ENCODE data around the gene ARFGAP3.
"Not testable (repeated sequence)": the region's sequence is repeated elsewhere in the genome, so short reads cannot be mapped to it uniquely, and the experiment has no call there.

ARFGAP3 gene

DNA sequence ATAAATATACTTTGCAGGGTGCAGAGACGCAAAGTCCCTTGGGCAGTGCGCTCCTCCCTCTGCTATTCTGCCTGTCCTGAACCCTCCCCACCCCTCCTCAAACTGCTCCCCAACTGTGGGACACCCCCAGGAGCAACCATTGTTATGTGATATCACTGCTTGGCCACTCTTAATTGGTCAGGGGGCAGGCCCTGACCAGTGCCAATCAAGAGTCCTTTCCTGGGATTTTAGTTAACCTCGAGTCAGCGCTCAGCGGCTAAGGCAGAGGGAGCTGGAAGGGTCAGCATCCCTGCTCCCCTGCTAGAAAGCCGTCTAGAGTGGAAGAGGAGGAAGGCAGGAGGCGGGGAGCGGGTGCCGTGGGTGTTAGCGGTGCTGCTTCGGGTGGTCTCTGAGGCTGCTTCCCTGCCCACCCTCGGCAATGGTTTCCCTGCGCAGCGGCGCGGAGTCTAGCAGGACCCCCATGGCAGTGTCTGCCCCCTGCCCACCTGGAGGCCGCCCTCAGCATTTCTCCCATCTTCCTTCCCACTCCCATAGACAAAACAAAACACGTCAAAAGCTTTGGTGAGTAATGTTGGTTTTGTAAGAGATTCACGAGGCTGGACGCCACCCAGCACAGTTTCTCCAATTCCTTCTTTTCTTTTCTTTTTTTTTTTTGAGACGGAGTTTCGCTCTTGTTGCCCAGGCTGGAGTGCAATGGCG, 98.0 kb downstream of the ARFGAP3 start:
- TF ChIP-seq, protein P1, sequence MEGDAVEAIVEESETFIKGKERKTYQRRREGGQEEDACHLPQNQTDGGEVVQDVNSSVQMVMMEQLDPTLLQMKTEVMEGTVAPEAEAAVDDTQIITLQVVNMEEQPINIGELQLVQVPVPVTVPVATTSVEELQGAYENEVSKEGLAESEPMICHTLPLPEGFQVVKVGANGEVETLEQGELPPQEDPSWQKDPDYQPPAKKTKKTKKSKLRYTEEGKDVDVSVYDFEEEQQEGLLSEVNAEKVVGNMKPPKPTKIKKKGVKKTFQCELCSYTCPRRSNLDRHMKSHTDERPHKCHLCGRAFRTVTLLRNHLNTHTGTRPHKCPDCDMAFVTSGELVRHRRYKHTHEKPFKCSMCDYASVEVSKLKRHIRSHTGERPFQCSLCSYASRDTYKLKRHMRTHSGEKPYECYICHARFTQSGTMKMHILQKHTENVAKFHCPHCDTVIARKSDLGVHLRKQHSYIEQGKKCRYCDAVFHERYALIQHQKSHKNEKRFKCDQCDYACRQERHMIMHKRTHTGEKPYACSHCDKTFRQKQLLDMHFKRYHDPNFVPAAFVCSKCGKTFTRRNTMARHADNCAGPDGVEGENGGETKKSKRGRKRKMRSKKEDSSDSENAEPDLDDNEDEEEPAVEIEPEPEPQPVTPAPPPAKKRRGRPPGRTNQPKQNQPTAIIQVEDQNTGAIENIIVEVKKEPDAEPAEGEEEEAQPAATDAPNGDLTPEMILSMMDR (IDR thresholded peaks at IDR 0.05; ENCODE audit: low read depth, low read length, missing control alignments), result no peak
- in situ Hi-C loops (cut with HindIII; ENCODE audit: low sequenced_read_pairs), result no loop called here
- H3K4me3 ChIP-seq (ENCODE audit: low read depth, low read length), result no peak overlapping the region
- peak; percentile 42 for DNase-seq (ENCODE audit: low read depth)

DNA sequence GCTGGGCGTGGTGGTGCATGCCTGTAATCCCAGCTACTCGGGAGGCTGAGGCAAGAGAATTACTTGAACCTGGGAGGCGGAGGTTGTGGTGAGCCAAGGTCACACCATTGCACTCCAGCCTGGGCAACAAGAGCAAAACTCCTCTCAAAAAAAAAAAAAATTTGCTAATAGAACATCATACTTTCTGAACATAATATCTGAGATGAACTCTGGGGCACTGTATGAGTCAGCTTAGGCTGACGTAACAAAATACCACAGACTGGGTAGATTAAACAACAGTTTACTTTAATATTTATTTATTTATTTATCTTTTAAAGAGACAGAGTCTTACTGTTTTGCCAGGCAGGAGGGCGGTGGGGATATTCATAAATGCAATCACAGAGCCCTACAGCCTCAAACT, 101.5 kb downstream of the ARFGAP3 start:
- peak; percentile 49 for DNase-seq (ENCODE audit: low read depth)
- in situ Hi-C loops (cut with HindIII; ENCODE audit: low sequenced_read_pairs); H3K4me3 ChIP-seq (ENCODE audit: low read depth, low read length): not testable (repeated sequence)

DNA sequence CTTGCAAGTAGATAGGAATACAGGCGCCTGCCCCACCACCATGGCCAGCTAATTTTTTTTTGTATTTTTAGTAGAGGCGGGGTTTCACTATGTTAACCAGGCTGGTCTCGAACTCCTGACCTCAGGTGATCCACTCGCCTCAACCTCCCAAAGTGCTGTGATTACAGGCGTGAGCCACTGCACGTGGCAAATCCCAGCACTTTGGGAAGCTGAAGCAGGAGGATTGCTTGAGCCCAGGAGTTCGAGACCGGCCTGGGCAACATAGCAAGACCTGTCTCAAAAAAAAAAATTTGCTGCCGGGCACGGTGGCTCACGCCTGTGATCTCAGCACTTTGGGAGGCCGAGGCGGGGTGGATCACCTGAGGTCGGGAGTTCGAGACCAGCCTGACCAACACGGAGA, 102.0 kb downstream of the ARFGAP3 start:
- DNase-seq (ENCODE audit: low read depth); in situ Hi-C loops (cut with HindIII; ENCODE audit: low sequenced_read_pairs); H3K4me3 ChIP-seq (ENCODE audit: low read depth, low read length): not testable (repeated sequence)

DNA sequence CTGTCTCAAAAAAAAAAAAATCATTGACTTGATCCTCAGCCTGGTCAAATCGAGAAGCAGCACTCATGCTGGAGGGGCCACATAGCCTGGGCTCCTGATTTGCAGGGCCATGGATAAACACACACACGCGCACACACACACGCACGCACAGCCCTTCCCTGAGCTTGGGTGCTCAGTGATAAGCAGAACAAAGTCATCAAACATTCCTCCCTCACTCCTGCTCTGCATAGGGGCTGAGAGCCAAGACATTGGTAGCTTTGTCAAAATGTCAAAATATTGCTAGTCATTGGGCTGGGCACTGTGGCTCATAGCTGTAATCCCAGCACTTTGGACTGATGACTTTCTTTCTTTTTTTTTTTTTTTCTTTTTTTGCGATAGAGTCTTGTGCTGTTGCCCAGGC, 102.4 kb downstream of the ARFGAP3 start:
- TF ChIP-seq, protein P1 (IDR thresholded peaks at IDR 0.05; ENCODE audit: low read depth, low read length, missing control alignments), result no peak
- no peak overlapping the region for H3K4me3 ChIP-seq (ENCODE audit: low read depth, low read length)
- in situ Hi-C loops (cut with HindIII; ENCODE audit: low sequenced_read_pairs), result no loop called here
- no peak for DNase-seq (ENCODE audit: low read depth)

DNA sequence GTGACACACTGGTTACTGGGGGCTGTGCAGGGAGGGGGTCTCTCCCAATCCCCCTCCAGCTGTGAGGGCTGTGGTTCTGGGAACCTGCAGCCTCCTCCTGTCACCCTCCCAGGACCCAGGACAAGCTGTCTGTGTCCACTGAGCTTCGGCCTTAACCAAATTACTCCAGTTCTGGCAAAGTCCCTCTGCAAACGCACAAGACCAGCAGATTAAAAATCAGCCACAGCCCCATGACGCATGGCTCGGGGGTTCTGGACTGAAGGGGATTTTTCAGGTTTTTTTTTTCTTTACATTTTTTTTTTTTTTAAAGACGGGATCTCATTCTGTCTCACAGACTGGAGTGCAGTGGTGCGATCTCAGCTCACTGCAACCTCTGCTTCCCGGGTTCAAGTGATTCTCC, 104.2 kb downstream of the ARFGAP3 start:
- DNase-seq (ENCODE audit: low read depth), result no peak
- H3K4me3 ChIP-seq (ENCODE audit: low read depth, low read length), result no peak overlapping the region
- TF ChIP-seq, protein P1 (IDR thresholded peaks at IDR 0.05; ENCODE audit: low read depth, low read length, missing control alignments), result no peak
- in situ Hi-C loops (cut with HindIII; ENCODE audit: low sequenced_read_pairs), result no loop called here

DNA sequence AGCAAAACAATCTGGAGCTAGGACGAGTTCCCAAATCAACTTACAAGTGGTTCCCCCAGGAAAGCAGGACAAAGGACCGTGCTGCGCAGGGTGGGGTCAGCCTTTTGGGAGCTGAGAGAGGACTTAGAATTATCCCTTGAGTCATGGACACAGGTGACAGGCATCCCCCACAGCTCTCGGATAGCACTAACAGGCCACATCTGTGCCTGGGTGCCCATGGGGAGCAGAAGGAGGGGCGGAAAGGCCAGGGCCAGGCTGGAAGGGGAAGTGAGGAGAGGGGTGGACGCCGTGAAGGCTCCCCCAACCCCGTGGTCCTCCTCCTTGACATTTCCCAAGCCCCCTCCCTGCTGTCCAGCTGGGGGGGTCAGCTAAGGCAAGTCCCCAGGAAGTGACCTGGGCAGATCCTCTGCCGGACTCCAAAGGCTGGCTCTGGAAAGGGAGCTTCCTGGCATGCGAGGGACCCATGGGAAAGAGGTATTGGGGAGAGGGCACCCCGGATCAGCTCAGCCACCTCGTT, 104.8 kb downstream of the ARFGAP3 start:
- in situ Hi-C loops (cut with HindIII; ENCODE audit: low sequenced_read_pairs), result no loop called here
- TF ChIP-seq, protein P1 (IDR thresholded peaks at IDR 0.05; ENCODE audit: low read depth, low read length, missing control alignments), result no peak
- no peak for DNase-seq (ENCODE audit: low read depth)
- no peak overlapping the region for H3K4me3 ChIP-seq (ENCODE audit: low read depth, low read length)

DNA sequence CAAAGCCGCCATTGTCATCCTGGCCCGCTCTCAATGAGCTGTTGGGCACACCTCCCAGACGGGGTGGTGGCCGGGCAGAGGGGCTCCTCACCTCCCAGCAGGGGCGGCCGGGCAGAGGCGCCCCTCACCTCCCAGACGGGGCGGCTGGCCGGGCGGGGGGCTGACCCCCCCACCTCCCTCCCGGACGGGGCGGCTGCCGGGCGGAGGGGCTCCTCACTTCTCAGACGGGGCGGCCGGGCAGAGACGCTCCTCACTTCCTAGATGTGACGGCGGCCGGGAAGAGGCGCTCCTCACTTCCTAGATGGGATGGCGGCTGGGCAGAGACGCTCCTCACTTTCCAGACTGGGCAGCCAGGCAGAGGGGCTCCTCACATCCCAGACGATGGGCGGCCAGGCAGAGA, 106.7 kb downstream of the ARFGAP3 start:
- in situ Hi-C loops (cut with HindIII; ENCODE audit: low sequenced_read_pairs); H3K4me3 ChIP-seq (ENCODE audit: low read depth, low read length); DNase-seq (ENCODE audit: low read depth): not testable (repeated sequence)

DNA sequence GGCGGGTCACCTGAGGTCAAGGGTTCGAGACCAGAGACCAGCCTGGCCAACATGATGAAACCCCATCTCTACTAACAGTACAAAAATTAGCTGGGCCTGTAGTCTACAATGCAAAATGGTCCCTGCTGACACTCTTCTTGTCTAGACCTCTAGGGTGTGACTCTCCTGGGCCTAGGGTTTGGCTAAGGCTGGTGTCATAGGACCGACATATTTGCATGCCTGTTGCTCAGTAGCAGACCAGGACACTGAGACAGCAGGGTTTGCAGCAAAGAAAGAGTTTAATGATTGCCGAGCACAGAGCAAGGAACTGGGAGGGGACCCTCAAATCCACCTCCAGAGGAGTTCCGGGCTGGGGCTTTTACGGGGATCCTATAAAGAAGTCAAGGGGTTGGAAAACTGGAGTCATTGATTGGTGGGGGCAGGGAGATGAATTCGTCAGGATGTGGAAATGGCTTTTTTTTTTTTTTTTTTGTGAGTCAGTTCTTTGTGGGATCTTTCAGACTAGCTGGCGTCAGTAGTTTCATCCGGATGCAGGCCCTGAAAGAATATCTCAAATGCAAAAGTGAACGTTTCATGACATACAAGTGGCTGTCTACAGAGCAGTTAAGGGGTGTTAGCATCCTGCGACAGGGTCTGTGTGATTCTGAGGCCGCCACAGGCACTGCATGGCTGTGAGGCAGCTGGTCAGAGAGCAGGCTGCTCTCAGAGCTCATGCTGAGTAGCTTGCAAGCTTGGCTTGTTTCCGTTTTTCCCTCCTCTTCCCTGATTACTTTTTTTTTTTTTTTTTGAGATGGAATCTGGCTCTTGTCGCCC, 109.2 kb downstream of the ARFGAP3 start:
- in situ Hi-C loops (cut with HindIII; ENCODE audit: low sequenced_read_pairs), result loop anchor here (5.0 kb wide), 1 partner anchor 41 kb away; no protein-coding TSS in a partner anchor
- TF ChIP-seq, protein P1 (IDR thresholded peaks at IDR 0.05; ENCODE audit: low read depth, low read length, missing control alignments), result no peak
- no peak for DNase-seq (ENCODE audit: low read depth)
- H3K4me3 ChIP-seq (ENCODE audit: low read depth, low read length), result no peak overlapping the region

All from astrocyte of the cerebellum (primary cell).